H1 (cell line): ENCODE results near the gene AGXT2. TPM values are rescaled to one million over a fixed set of nuclear protein-coding genes. Genes with fewer than 3 reads are reported as not detected.

Experiments used
- CTCF ChIA-PET: fragments of 300-600 bp; sonication (Branson Sonifier 250); formaldehyde crosslinking; loops from one replicate; lab custom pipeline; 2021; ENCODE audit not compliant: partially characterized antibody; lab: Charles Lee
- POLR2A ChIA-PET: fragments of 300-600 bp; sonication (Branson Sonifier 250); formaldehyde crosslinking; loops from one replicate; lab custom pipeline; 2021; ENCODE audit warnings: inconsistent platforms; ENCODE audit not compliant: partially characterized antibody; lab: Charles Lee
- DNase-seq, 2 experiments: peaks; one replicate each; pipeline versions ENCODE4 v3.0.0 to v3.0.0-alpha.2; 2010 to 2022; ENCODE audit warnings: low spot score in 2 of 2, low read depth in 1 of 2, mixed read lengths in 1 of 2
- FAIRE-seq: peaks from 2 replicates; lab custom pipeline; 2011; peaks lifted over from hg19 to GRCh38; lab: Jason Lieb, UNC
- H2AFZ ChIP-seq: 2 replicates; pipeline ENCODE4 v1.8.1; 2012; ENCODE audit warnings: low read length, inconsistent platforms
- H2AK5ac ChIP-seq: 2 replicates; pipeline ENCODE4 v1.6.1; 2013; ENCODE audit warnings: low read depth, low read length
- H2BK120ac ChIP-seq: replicated peaks from 2 replicates; pipeline ENCODE3; 2013; ENCODE audit warnings: low read depth, low read length, inconsistent platforms
- H2BK12ac ChIP-seq: 2 replicates; pipeline ENCODE4 v1.6.1; 2013; ENCODE audit warnings: low read depth, low read length
- H2BK15ac ChIP-seq: 2 replicates; pipeline ENCODE4 v1.6.1; 2013; ENCODE audit warnings: low read length
- H2BK20ac ChIP-seq: 2 replicates; pipeline ENCODE4 v1.6.1; 2013; ENCODE audit warnings: low read length
- H2BK5ac ChIP-seq: 2 replicates; pipeline ENCODE4 v1.6.1; 2013; ENCODE audit warnings: low read depth, low read length
- H3K14ac ChIP-seq: 2 replicates; pipeline ENCODE4 v1.6.1; 2013; ENCODE audit warnings: inconsistent platforms; ENCODE audit not compliant: insufficient read length
- H3K18ac ChIP-seq: 2 replicates; pipeline ENCODE4 v1.6.1; 2013; ENCODE audit warnings: low read length; ENCODE audit errors: extremely low read depth
- H3K23ac ChIP-seq: 2 replicates; pipeline ENCODE4 v1.6.1; 2013; ENCODE audit warnings: inconsistent platforms; ENCODE audit not compliant: insufficient read length
- H3K23me2 ChIP-seq: 2 replicates; pipeline ENCODE4 v1.6.1; 2013; ENCODE audit warnings: low read depth, low read length
- H3K27ac ChIP-seq: 2 replicates; pipeline ENCODE4 v1.6.1; 2011; ENCODE audit warnings: low read depth, low read length, inconsistent platforms
- H3K27me3 ChIP-seq, 4 experiments: replicated peaks in 1 of 4; 1 replicate in 1 of 4; 2 replicates in 3 of 4; pipeline versions ENCODE4 v1.6.1 to v1.8.1; 2011 to 2013; ENCODE audit warnings: low read length in 3 of 4, mild to moderate bottlenecking in 3 of 4, inconsistent platforms in 2 of 4, mixed read lengths in 2 of 4, moderate library complexity in 1 of 4; ENCODE audit not compliant: control insufficient read depth in 3 of 4, insufficient read depth in 3 of 4; ENCODE audit errors: extremely low read depth in 1 of 4
- H3K36me3 ChIP-seq, 4 experiments: 2 replicates each; pipeline versions ENCODE4 v1.6.1 to v1.8.1; 2011 to 2013; ENCODE audit warnings: mild to moderate bottlenecking in 4 of 4, low read length in 3 of 4, moderate library complexity in 2 of 4, control low read depth in 1 of 4, inconsistent platforms in 1 of 4; ENCODE audit not compliant: insufficient read depth in 4 of 4, control insufficient read depth in 2 of 4
- H3K4ac ChIP-seq: replicated peaks from 2 replicates; pipeline ENCODE3; 2013; ENCODE audit warnings: low read length, low read depth, mixed read lengths, inconsistent platforms; ENCODE audit not compliant: insufficient read length
- H3K4me1 ChIP-seq, 4 experiments: replicated peaks in 1 of 4; 1 replicate in 1 of 4; 2 replicates in 3 of 4; pipeline versions ENCODE4 v1.6.1 to v1.8.1; 2011 to 2013; ENCODE audit warnings: low read length in 3 of 4, inconsistent platforms in 2 of 4, mixed read lengths in 1 of 4; ENCODE audit not compliant: insufficient read depth in 4 of 4, control insufficient read depth in 3 of 4
- H3K4me2 ChIP-seq, 2 experiments: 2 replicates each; pipeline versions ENCODE4 v1.6.1 to v1.8.1; 2011 to 2013; ENCODE audit warnings: low read depth in 2 of 2, low read length in 2 of 2, control low read depth in 1 of 2, inconsistent platforms in 1 of 2, mild to moderate bottlenecking in 1 of 2; ENCODE audit not compliant: insufficient read depth in 1 of 2
- H3K4me3 ChIP-seq, 4 experiments: fragments of 200-600, 300-600 bp in 1 of 4; sonication (generic), shearing (Covaris generic), sonication (Bioruptor Twin) in 1 of 4; 2 replicates each; pipeline versions ENCODE4 v1.5.1 to v1.8.1; 2011 to 2016; ENCODE audit warnings: low read length in 4 of 4, low read depth in 3 of 4, control low read depth in 2 of 4, inconsistent platforms in 2 of 4, mild to moderate bottlenecking in 2 of 4, mixed read lengths in 1 of 4, moderate library complexity in 1 of 4; ENCODE audit not compliant: insufficient read depth in 2 of 4; ENCODE audit errors: extremely low read depth in 1 of 4
- H3K56ac ChIP-seq: replicated peaks from 2 replicates; pipeline ENCODE3; 2013; ENCODE audit warnings: low read depth, mild to moderate bottlenecking, mixed read lengths, low read length, inconsistent platforms; ENCODE audit not compliant: insufficient read length
- H3K79me1 ChIP-seq: 2 replicates; pipeline ENCODE4 v1.6.1; 2013; ENCODE audit warnings: low read depth, low read length, control low read depth
- H3K79me2 ChIP-seq, 2 experiments: 2 replicates each; pipeline versions ENCODE4 v1.6.1 to v1.8.1; 2012 to 2013; ENCODE audit warnings: low read length in 2 of 2, mild to moderate bottlenecking in 2 of 2, inconsistent platforms in 1 of 2; ENCODE audit not compliant: insufficient read depth in 2 of 2, control insufficient read depth in 1 of 2
- H3K9ac ChIP-seq, 4 experiments: replicated peaks in 1 of 4; 1 replicate in 1 of 4; 2 replicates in 3 of 4; pipeline versions ENCODE4 v1.6.1 to v1.8.1; 2011 to 2013; ENCODE audit warnings: low read depth in 3 of 4, low read length in 3 of 4, control low read depth in 2 of 4, mild to moderate bottlenecking in 2 of 4, moderate library complexity in 2 of 4, inconsistent platforms in 1 of 4; ENCODE audit errors: extremely low read depth in 1 of 4
- H3K9me3 ChIP-seq, 2 experiments: 2 replicates each; pipeline versions ENCODE4 v1.6.1 to v1.8.1; 2012 to 2013; ENCODE audit warnings: mild to moderate bottlenecking in 2 of 2, moderate library complexity in 2 of 2, control low read depth in 1 of 2, inconsistent platforms in 1 of 2, low read depth in 1 of 2, low read length in 1 of 2, mixed read lengths in 1 of 2; ENCODE audit not compliant: insufficient read depth in 2 of 2
- H4K20me1 ChIP-seq, 2 experiments: replicated peaks in 1 of 2; 2 replicates each; pipeline versions ENCODE3 to v1.8.1; 2011 to 2013; ENCODE audit warnings: inconsistent platforms in 2 of 2, low read length in 2 of 2, mild to moderate bottlenecking in 1 of 2; ENCODE audit not compliant: insufficient read depth in 2 of 2, control insufficient read depth in 1 of 2
- H4K5ac ChIP-seq: 2 replicates; pipeline ENCODE4 v1.6.1; 2013; ENCODE audit warnings: low read length, low read depth, mixed read lengths, inconsistent platforms; ENCODE audit not compliant: insufficient read length
- H4K8ac ChIP-seq: 2 replicates; pipeline ENCODE4 v1.8.0; 2013; ENCODE audit warnings: mild to moderate bottlenecking, moderate library complexity, low read length, inconsistent platforms; ENCODE audit not compliant: insufficient read depth; ENCODE audit errors: extremely low read depth
- H4K91ac ChIP-seq: replicated peaks from 2 replicates; pipeline ENCODE3; 2013; ENCODE audit warnings: low read length, mixed read lengths, inconsistent platforms; ENCODE audit not compliant: insufficient read length
- MAFK ChIP-seq: IDR thresholded peaks from 2 replicates; pipeline ENCODE4 v1.6.1; 2012; ENCODE audit warnings: low read depth, mild to moderate bottlenecking, improper control_type of control experiment, low read length
- POLR2AphosphoS5 ChIP-seq: IDR thresholded peaks from 2 replicates; pipeline ENCODE4 v1.6.1; 2011; ENCODE audit warnings: low read depth, low read length
- POU5F1 ChIP-seq: IDR thresholded peaks from 2 replicates; pipeline ENCODE4 v1.6.1; 2011; ENCODE audit warnings: low read depth, mild to moderate bottlenecking, low read length, moderate library complexity
- RNF2 ChIP-seq: fragments of 200-900, 300-1000 bp; sonication (generic); IDR thresholded peaks from 2 replicates; pipeline ENCODE4 v1.7.1; 2016; ENCODE audit warnings: borderline replicate concordance, low read depth, mild to moderate bottlenecking, antibody characterized with exemption, low read length; ENCODE audit not compliant: poor library complexity, severe bottlenecking; ENCODE audit errors: missing control alignments
- SAP30 ChIP-seq: fragments of 300-600 bp; sonication (generic); IDR thresholded peaks from 2 replicates; pipeline ENCODE4 v1.7.1; 2012; ENCODE audit warnings: low read length, moderate library complexity, mild to moderate bottlenecking, inconsistent platforms; ENCODE audit not compliant: insufficient read depth, insufficient replicate concordance
- TAF7 ChIP-seq: optimal IDR thresholded peaks from 2 replicates; pipeline ENCODE3; 2011; ENCODE audit warnings: low read depth, mild to moderate bottlenecking, inconsistent platforms, low read length, moderate library complexity, borderline replicate concordance
- TBP ChIP-seq: IDR thresholded peaks from 2 replicates; pipeline ENCODE4 v1.6.1; 2011; ENCODE audit warnings: low read depth, low read length, improper control_type of control experiment
- TEAD4 ChIP-seq: IDR thresholded peaks from 2 replicates; pipeline ENCODE4 v1.6.1; 2012; ENCODE audit warnings: low read depth, low read length, inconsistent platforms, mixed read lengths
- ZNF274 ChIP-seq: IDR thresholded peaks from 2 replicates; pipeline ENCODE4 v1.7.0; 2012; ENCODE audit warnings: low read length, borderline replicate concordance; ENCODE audit errors: extremely low read depth
- WGBS, 2 experiments: shearing (Covaris generic) in 1 of 2; methylation state at CpG; one replicate each; pipeline versions ENCODE4 v1.1.6 to v1.1.7; 2013 to 2015; ENCODE audit warnings: low lambda C conversion rate in 2 of 2, mixed read lengths in 2 of 2, inconsistent platforms in 1 of 2, low coverage in 1 of 2, missing lambda C conversion rate in 1 of 2; ENCODE audit not compliant: insufficient replicate concordance in 2 of 2, insufficient coverage in 1 of 2, insufficient read length in 1 of 2; ENCODE audit errors: extremely low coverage in 1 of 2, missing lambda C conversion rate in 1 of 2; 5-methylcytosine and 5-hydroxymethylcytosine counted together
- polyA plus RNA-seq, 7 experiments: library from polyadenylated mRNA; depleted of rRNA in 3 of 7; stranded (reverse) in 5 of 7; unstranded in 2 of 7; fragments of >200 nt in 5 of 7; fragments of 200-250 nt in 2 of 7; gene quantifications; 1 replicate in 5 of 7; 2 replicates in 1 of 7; 4 replicates in 1 of 7; pipeline versions ENCODE4 v1.2.1 to v1.2.3, GENCODE V29; 2011 to 2013; ENCODE audit warnings: missing spikeins in 2 of 7, mixed read lengths in 2 of 7
- total RNA-seq: library from RNA; stranded (reverse); fragmentation: NEBNext Ultra II Directional; extraction: Animal tissue kit (Norgen Biotek cat#: 25700); gene quantifications from 2 replicates; pipeline ENCODE4 v1.2.1, GENCODE V29; 2021
- TF ChIP-seq, protein P1 (sequence below): IDR thresholded peaks from 2 replicates; pipeline ENCODE4 v1.6.1; 2012; ENCODE audit warnings: low read length, inconsistent platforms

The AGXT2 gene
- total and polyA plus RNA-seq, 2 of the 8 experiments (the other 6 are each of a cell fraction or from before 2014, with no cell fraction given): not detected

DNA sequence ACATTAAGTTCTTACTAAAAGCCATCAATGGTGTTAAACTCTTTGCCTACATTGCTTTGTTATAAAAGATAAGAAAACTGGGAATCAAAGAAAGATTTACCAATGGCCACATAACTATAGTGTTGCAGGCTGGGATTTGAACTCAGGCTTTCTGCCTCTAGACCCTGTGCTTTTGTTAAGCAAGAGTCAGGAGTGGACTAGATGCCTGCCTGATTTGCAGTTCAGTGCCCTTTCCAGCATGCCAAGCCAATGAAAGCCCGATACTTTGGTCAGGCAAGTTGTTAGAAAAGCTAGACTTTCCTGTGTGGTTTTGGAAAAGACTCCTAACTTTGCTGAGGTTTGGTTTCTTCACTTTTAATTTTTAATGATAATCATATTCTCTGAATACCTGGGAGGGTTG lies 21.4 kb upstream of the AGXT2 start:
- Histone ChIP-seq H2BK12ac (no peak overlapping the region), H2BK20ac (no peak overlapping the region), H3K27ac (no peak overlapping the region), H3K79me2 (no peaks in the 10 kb centered on the region), H3K56ac (no peak overlapping the region), H2BK5ac (no peak overlapping the region), H4K8ac (no peak overlapping the region), H3K9ac (no peak overlapping the region), H3K79me1 (no peaks in the 10 kb centered on the region), H3K4me2 (no peak overlapping the region), H4K20me1 (no peaks in the 10 kb centered on the region), H4K5ac (no peak overlapping the region), H3K4ac (no peak overlapping the region), H2BK15ac (no peak overlapping the region), H4K91ac (no peak overlapping the region), H3K23me2 (peaks cover 2% of the 10 kb centered on the region; the same call in 1 of the 2 replicates), H2BK120ac (no peak overlapping the region), H3K36me3 (no peaks in the 10 kb centered on the region), H3K4me3 (no peak overlapping the region), H3K4me1 (no peaks in the 10 kb centered on the region), H3K18ac (no peak overlapping the region), H3K14ac (no peak overlapping the region), H2AFZ (no peak overlapping the region), H3K9me3 (no peaks in the 10 kb centered on the region), H3K23ac (no peak overlapping the region), H2AK5ac (no peak overlapping the region), H3K27me3 (peaks cover 0 to 1% (median 0%) of the 10 kb centered on the region in 4 experiments; a peak in 1 of 7 replicates)
- 79% methylated on average over 1 of the region's 1 CpG; no CpG with 5 or more reads in 1 of the 2 experiments for WGBS, 2 experiments
- TF ChIP-seq ZNF274: no peak
- no peak for TF ChIP-seq TBP
- TF ChIP-seq TAF7: no peak
- TF ChIP-seq TEAD4: no peak
- TF ChIP-seq MAFK: no peak
- TF ChIP-seq SAP30: no peak
- TF ChIP-seq POLR2AphosphoS5: no peak
- TF ChIP-seq POU5F1: no peak
- TF ChIP-seq, protein P1, sequence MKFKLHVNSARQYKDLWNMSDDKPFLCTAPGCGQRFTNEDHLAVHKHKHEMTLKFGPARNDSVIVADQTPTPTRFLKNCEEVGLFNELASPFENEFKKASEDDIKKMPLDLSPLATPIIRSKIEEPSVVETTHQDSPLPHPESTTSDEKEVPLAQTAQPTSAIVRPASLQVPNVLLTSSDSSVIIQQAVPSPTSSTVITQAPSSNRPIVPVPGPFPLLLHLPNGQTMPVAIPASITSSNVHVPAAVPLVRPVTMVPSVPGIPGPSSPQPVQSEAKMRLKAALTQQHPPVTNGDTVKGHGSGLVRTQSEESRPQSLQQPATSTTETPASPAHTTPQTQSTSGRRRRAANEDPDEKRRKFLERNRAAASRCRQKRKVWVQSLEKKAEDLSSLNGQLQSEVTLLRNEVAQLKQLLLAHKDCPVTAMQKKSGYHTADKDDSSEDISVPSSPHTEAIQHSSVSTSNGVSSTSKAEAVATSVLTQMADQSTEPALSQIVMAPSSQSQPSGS: no peak
- TF ChIP-seq RNF2: no peak
- CTCF ChIA-PET: interaction anchor here (1.1 to 1.3 kb wide), 2 partner anchors 21 to 27 kb away, joined by 3 read pairs; no protein-coding TSS in a partner anchor
- no peak for FAIRE-seq
- POLR2A ChIA-PET: interaction anchor here (0.9 kb wide), 1 partner anchor 20 kb away, joined by 3 read pairs; no protein-coding TSS in a partner anchor
- DNase-seq: no peak
